ENCODE results near the gene MRC1. TPM values are rescaled to one million over a fixed set of nuclear protein-coding genes. Genes with fewer than 3 reads are reported as not detected.
A peak's percentile ranks its signal among the peaks of the same experiment; 100 is the strongest.

The MRC1 gene
- total RNA-seq, 4 donors from 2014 or later, result 14.9 to 51.8 (median 28.0) TPM

- Histone ChIP-seq H3K4me1 (no peaks in the 10 kb centered on the region), H3K36me3 (no peaks in the 10 kb centered on the region), H3K27me3 (no peaks in the 10 kb centered on the region), H3K27ac (no peak overlapping the region), H3K4me3 (no peak overlapping the region), H3K9me3 (no peaks in the 10 kb centered on the region)
- intact Hi-C loops (cut with DNase I; ENCODE audit: low total_unique reads), result no loop called here
- DNase-seq, result peak in 1 of 2 donors; percentile 52
- TF ChIP-seq POLR2A (IDR thresholded peaks at IDR 0.05) (no peak), CTCF (IDR thresholded peaks at IDR 0.05) (no peak)
Observed at GRCh38 chr10:17782921-17783665, 26.1 kb upstream of the MRC1 start.

- DNase-seq, result no peak
- no peaks in the 10 kb centered on the region for H3K9me3 ChIP-seq
- H3K4me1 ChIP-seq, result no peaks in the 10 kb centered on the region
- TF ChIP-seq CTCF (IDR thresholded peaks at IDR 0.05) (no peak), POLR2A (IDR thresholded peaks at IDR 0.05) (no peak)
- no peaks in the 10 kb centered on the region for H3K36me3 ChIP-seq
- no peak overlapping the region for H3K4me3 ChIP-seq
- no peak overlapping the region for H3K27ac ChIP-seq
- H3K27me3 ChIP-seq, result no peaks in the 10 kb centered on the region
- intact Hi-C loops (cut with DNase I; ENCODE audit: low total_unique reads), result no loop called here
Observed at GRCh38 chr10:17783751-17784150, 25.4 kb upstream of the MRC1 start.

- Histone ChIP-seq H3K4me3 (no peak overlapping the region), H3K27me3 (no peaks in the 10 kb centered on the region), H3K4me1 (no peaks in the 10 kb centered on the region), H3K27ac (no peak overlapping the region), H3K36me3 (no peaks in the 10 kb centered on the region), H3K9me3 (no peaks in the 10 kb centered on the region)
- no peak for DNase-seq
- no peak for TF ChIP-seq CTCF (IDR thresholded peaks at IDR 0.05)
- no peak for TF ChIP-seq POLR2A (IDR thresholded peaks at IDR 0.05)
- intact Hi-C loops (cut with DNase I; ENCODE audit: low total_unique reads), result no loop called here
Observed at GRCh38 chr10:17784688-17785087, 24.5 kb upstream of the MRC1 start.

GRCh38 chr10:17785276-17785930, 23.7 kb upstream of the MRC1 start:
- no peak for DNase-seq
- Histone ChIP-seq H3K4me1 (no peaks in the 10 kb centered on the region), H3K36me3 (no peaks in the 10 kb centered on the region), H3K27ac (no peak overlapping the region), H3K4me3 (no peak overlapping the region), H3K27me3 (no peaks in the 10 kb centered on the region), H3K9me3 (no peaks in the 10 kb centered on the region)
- TF ChIP-seq POLR2A (IDR thresholded peaks at IDR 0.05) (no peak), CTCF (IDR thresholded peaks at IDR 0.05) (no peak)
- intact Hi-C loops (cut with DNase I; ENCODE audit: low total_unique reads), result no loop called here

Measured in uterus (tissue), 4 donors.